Osteocyte (in vitro differentiated cells): ENCODE results near the gene LAPTM4A. TPM values are rescaled to one million over a fixed set of nuclear protein-coding genes. Genes with fewer than 3 reads are reported as not detected.

Experiments
- DNase-seq: peaks from one replicate; pipeline ENCODE4 v3.0.0; 2021; ENCODE audit warnings: mixed read lengths; ENCODE audit not compliant: unreplicated experiment; ENCODE audit errors: extremely low spot score
- H3K27ac Mint-ChIP-seq: one replicate; pipeline ENCODE4 v1.8.0; 2021; ENCODE audit warnings: mild to moderate bottlenecking, mixed read lengths; ENCODE audit not compliant: unreplicated experiment
- H3K27me3 Mint-ChIP-seq: one replicate; pipeline ENCODE4 v1.8.0; 2021; ENCODE audit warnings: mixed read lengths; ENCODE audit not compliant: unreplicated experiment
- H3K36me3 Mint-ChIP-seq: one replicate; pipeline ENCODE4 v1.8.0; 2021; ENCODE audit warnings: mixed read lengths; ENCODE audit not compliant: unreplicated experiment
- H3K4me1 Mint-ChIP-seq: one replicate; pipeline ENCODE4 v1.8.0; 2021; ENCODE audit warnings: mixed read lengths; ENCODE audit not compliant: unreplicated experiment
- H3K4me3 Mint-ChIP-seq: one replicate; pipeline ENCODE4 v1.8.0; 2021; ENCODE audit warnings: mild to moderate bottlenecking, moderate library complexity, mixed read lengths; ENCODE audit not compliant: unreplicated experiment
- H3K9me3 Mint-ChIP-seq: one replicate; pipeline ENCODE4 v1.8.0; 2021; ENCODE audit warnings: mixed read lengths; ENCODE audit not compliant: unreplicated experiment
- CTCF ChIP-seq: fragments of 200-600 bp; sonication (generic); IDR thresholded peaks from 2 replicates; pipeline ENCODE4 v1.5.0; 2021; ENCODE audit warnings: antibody characterized with exemption, mild to moderate bottlenecking, moderate library complexity
- total RNA-seq: library from RNA; stranded (reverse); gene quantifications from 2 replicates; pipeline ENCODE4 v1.2.1, GENCODE V29; 2021

LAPTM4A gene
- total RNA-seq, 1 donor from 2014 or later = 560 TPM

DNA sequence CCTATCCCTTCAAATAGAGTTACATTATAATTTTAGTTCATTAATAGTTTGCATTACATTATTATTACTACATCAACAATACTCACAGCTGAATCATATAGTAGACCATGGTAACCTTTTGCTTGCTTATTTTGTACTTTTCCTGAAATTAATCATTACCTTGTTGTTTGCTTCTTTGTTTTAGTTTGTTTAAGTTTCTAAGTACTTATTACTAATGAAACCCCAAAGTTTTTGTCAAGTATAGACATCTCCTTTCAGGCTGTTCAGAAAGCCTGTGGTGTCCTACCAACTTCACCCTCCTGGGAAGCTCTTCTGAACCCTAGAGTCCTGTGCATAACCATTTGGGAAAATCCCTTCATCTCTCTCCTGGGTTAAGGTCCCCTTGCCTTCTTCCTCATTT is 43.5 kb upstream of the LAPTM4A start:
- no peaks in the 10 kb centered on the region for H3K27me3 Mint-ChIP-seq
- TF ChIP-seq CTCF = no peak
- H3K9me3 Mint-ChIP-seq = no peaks in the 10 kb centered on the region
- peak overlapping the region; percentile 97 for H3K27ac Mint-ChIP-seq
- no peak overlapping the region for H3K4me3 Mint-ChIP-seq
- H3K36me3 Mint-ChIP-seq = no peaks in the 10 kb centered on the region
- no peak for DNase-seq
- peaks cover 64% of the 10 kb centered on the region for H3K4me1 Mint-ChIP-seq

GRCh38 chr2:20094142-20094755 is 42.8 kb upstream of the LAPTM4A start:
- DNase-seq = no peak
- Mint-ChIP-seq H3K27ac (peak overlapping the region; percentile 97), H3K4me3 (no peak overlapping the region), H3K9me3 (no peaks in the 10 kb centered on the region), H3K36me3 (no peaks in the 10 kb centered on the region), H3K27me3 (no peaks in the 10 kb centered on the region), H3K4me1 (peaks cover 64% of the 10 kb centered on the region)
- no peak for TF ChIP-seq CTCF

- H3K27ac Mint-ChIP-seq = peak overlapping the region; percentile 97
- peaks cover 64% of the 10 kb centered on the region for H3K4me1 Mint-ChIP-seq
- peak overlapping the region; percentile 36 for H3K4me3 Mint-ChIP-seq
- no peaks in the 10 kb centered on the region for H3K9me3 Mint-ChIP-seq
- H3K27me3 Mint-ChIP-seq = no peaks in the 10 kb centered on the region
- TF ChIP-seq CTCF = peak; percentile 73
- no peak for DNase-seq
- H3K36me3 Mint-ChIP-seq = no peaks in the 10 kb centered on the region
Measured at GRCh38 chr2:20093263-20094141, 42.1 kb upstream of the LAPTM4A start.

- Mint-ChIP-seq H3K27me3 (no peaks in the 10 kb centered on the region), H3K27ac (peak overlapping the region; percentile 97), H3K4me1 (peaks cover 58% of the 10 kb centered on the region), H3K4me3 (no peak overlapping the region), H3K36me3 (no peaks in the 10 kb centered on the region), H3K9me3 (no peaks in the 10 kb centered on the region)
- no peak for TF ChIP-seq CTCF
- DNase-seq = no peak
Measured at GRCh38 chr2:20092901-20093235, 41.4 kb upstream of the LAPTM4A start.

GRCh38 chr2:20092226-20092900 is 40.9 kb upstream of the LAPTM4A start:
- TF ChIP-seq CTCF = no peak
- peaks cover 55% of the 10 kb centered on the region for H3K4me1 Mint-ChIP-seq
- no peak for DNase-seq
- H3K36me3 Mint-ChIP-seq = no peaks in the 10 kb centered on the region
- H3K27ac Mint-ChIP-seq = peak overlapping the region; percentile 97
- no peak overlapping the region for H3K4me3 Mint-ChIP-seq
- H3K9me3 Mint-ChIP-seq = no peaks in the 10 kb centered on the region
- H3K27me3 Mint-ChIP-seq = no peaks in the 10 kb centered on the region
